Suppressor macrophage (primary cell): ENCODE data around the gene MYEF2.

Source experiments
- DNase-seq, 4 experiments: peaks; one replicate each; pipeline ENCODE4 v3.0.0-alpha.2; 2020 to 2022

Gene MYEF2

GRCh38 chr15:48086133-48086532 is 92.0 kb downstream of the MYEF2 start:
- no peak for DNase-seq

GRCh38 chr15:48085591-48085930 is 92.5 kb downstream of the MYEF2 start:
- DNase-seq = no peak

- DNase-seq = peak in 3 of 4 experiments; percentile 6 to 13 (median 13)
Measured at GRCh38 chr15:48084759-48085590, 93.1 kb downstream of the MYEF2 start.
